Transverse colon (tissue), 4 donors: ENCODE measurements around the gene ZNF740.

Experiments used
- CTCF ChIP-seq, 5 experiments: fragments of 200-600 bp in 3 of 5; fragments of 450-650 bp in 2 of 5; sonication (generic) in 3 of 5; IDR thresholded peaks; 1 replicate in 2 of 5; 2 replicates in 3 of 5; pipeline ENCODE4 v1.5.1; 2016 to 2017; ENCODE audit warnings: antibody characterized with exemption in 5 of 5, inconsistent platforms in 3 of 5, mild to moderate bottlenecking in 2 of 5, moderate library complexity in 1 of 5
- EP300 ChIP-seq: sonication (generic); formaldehyde crosslinking; IDR thresholded peaks from one replicate; pipeline ENCODE4 v1.6.1; 2017; ENCODE audit warnings: antibody characterized with exemption, low read depth
- POLR2A ChIP-seq: fragments of 450-650 bp; IDR thresholded peaks from one replicate; pipeline ENCODE4 v1.6.1; 2016; ENCODE audit warnings: antibody characterized with exemption, mild to moderate bottlenecking, moderate library complexity
- POLR2AphosphoS5 ChIP-seq, 3 donors: sonication (generic); formaldehyde crosslinking; IDR thresholded peaks; one replicate each; pipeline ENCODE4 v1.6.1; 2016; ENCODE audit warnings: antibody characterized with exemption in 3 of 3

GRCh38 chr12:53229454-53229853, 48.9 kb downstream of the ZNF740 start:
- TF ChIP-seq CTCF (IDR thresholded peaks at IDR 0.05) (no peak), POLR2AphosphoS5 (IDR thresholded peaks at IDR 0.05) (no peak), POLR2A (no peak), EP300 (no peak)
